Activated naive CD8-positive, alpha-beta T cell treated with anti-CD3 and anti-CD28 coated beads, Interleukin-2, amount 50 U/mL, for 24 hours (primary cell): ENCODE data around the gene CETP.
A peak's percentile ranks its signal among the peaks of the same experiment; 100 is the strongest.
"Not testable (repeated sequence)": the region's sequence is repeated elsewhere in the genome, so short reads cannot be mapped to it uniquely, and the experiment has no call there.

ENCODE experiments used
- ATAC-seq: fragments of 150-1000 bp; cut with Tn5 transposase; one replicate; pipeline ENCODE4 v1.10.0; 2021
- DNase-seq: peaks from one replicate; pipeline ENCODE4 v3.0.0; 2021
- H3K27ac Mint-ChIP-seq: one replicate; pipeline ENCODE4 v1.8.0; 2021; ENCODE audit warnings: mild to moderate bottlenecking, mixed read lengths
- H3K27me3 Mint-ChIP-seq: one replicate; pipeline ENCODE4 v1.8.0; 2021; ENCODE audit warnings: mixed read lengths
- H3K36me3 Mint-ChIP-seq: one replicate; pipeline ENCODE4 v1.8.0; 2021; ENCODE audit warnings: low read depth, mixed read lengths
- H3K4me1 Mint-ChIP-seq: one replicate; pipeline ENCODE4 v1.8.0; 2021; ENCODE audit warnings: mixed read lengths
- H3K4me3 Mint-ChIP-seq: one replicate; pipeline ENCODE4 v1.8.0; 2021; ENCODE audit warnings: mild to moderate bottlenecking, moderate library complexity, mixed read lengths
- H3K9me3 Mint-ChIP-seq: one replicate; pipeline ENCODE4 v1.8.0; 2021; ENCODE audit warnings: mixed read lengths

The CETP gene

DNA sequence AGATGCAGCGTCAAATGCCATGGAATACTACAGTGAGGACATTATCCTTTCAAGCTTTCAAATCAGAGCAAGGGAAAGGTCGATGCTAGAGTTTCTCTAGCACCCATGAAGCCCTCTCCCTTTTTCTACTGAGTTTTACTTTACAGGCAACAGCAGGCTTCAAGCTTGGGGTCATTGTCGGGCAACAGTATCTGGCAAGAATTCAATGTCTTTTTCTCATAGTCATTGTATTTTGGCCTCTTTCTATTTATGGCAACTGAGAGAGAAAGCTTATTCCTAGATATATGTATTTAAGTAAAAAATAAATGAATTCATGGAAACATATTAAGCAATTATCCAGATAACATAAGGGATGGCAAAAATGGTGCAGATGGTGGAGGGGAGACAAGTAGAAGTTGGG is 364 bp upstream of the CETP start:
- H3K4me3 Mint-ChIP-seq, result no peak overlapping the region

DNA sequence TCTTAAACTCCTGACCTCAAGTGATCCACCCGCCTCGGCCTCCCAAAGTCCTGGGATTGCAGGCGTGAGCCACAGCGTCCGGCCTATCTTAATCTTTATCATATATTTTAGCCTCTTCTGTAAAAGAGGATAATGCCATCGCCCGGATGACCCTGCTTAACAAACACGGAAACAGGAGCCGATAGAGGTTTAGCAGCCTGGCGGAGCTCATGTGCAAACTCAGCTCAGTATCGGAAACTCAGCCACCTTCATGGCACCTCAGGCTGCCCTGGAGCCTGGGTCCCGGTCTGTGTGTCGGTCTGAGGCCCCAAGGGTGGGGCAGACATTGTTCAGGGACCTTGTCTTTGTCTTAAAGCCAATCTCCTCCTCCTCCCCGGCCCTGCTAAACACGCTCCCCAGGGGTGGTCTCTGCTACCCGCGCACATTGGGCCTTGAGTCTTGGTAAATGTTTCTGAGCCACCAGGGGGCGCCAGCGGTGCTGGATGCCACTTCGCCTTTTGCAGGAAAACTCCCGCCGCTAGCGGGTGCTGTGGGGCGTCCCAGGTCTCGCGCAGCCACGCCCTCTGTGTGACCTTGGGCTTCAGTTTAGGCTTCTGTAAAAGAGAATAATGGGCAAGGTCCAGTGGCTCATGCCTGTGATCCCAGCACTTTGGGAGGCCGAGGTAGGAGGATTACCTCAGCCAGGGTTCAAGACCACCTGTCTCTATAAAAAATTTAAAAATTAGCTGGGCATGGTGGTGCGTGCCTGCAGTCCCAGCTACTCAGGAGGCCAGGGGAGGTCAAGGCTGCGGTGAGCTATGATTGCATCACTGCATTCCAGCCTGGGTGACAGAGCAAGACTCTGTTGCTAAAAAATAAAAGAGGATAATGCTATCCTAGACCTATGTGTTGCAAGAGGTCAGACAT is 2.7 kb downstream of the CETP start:
- Mint-ChIP-seq H3K9me3 (no peaks in the 10 kb centered on the region), H3K27ac (peak overlapping the region; percentile 86)
- peak; percentile 87 for ATAC-seq

More for the DNA sequence above, 364 bp upstream of the CETP start:
- no peak overlapping the region for H3K27ac Mint-ChIP-seq
- H3K9me3 Mint-ChIP-seq, result no peaks in the 10 kb centered on the region
- DNase-seq (no peak), ATAC-seq (no peak)
- H3K36me3 Mint-ChIP-seq, result no peaks in the 10 kb centered on the region
- peaks cover 21% of the 10 kb centered on the region for H3K4me1 Mint-ChIP-seq
- no peaks in the 10 kb centered on the region for H3K27me3 Mint-ChIP-seq

GRCh38 chr16:56965149-56966092 is 3.7 kb downstream of the CETP start:
- no peak for DNase-seq
- Mint-ChIP-seq H3K36me3 (no peaks in the 10 kb centered on the region), H3K4me3 (peak overlapping the region; percentile 34), H3K27ac (peak overlapping the region; percentile 86), H3K27me3 (no peaks in the 10 kb centered on the region), H3K4me1 (peaks cover 21% of the 10 kb centered on the region), H3K9me3 (no peaks in the 10 kb centered on the region)
- no peak for ATAC-seq

More for the DNA sequence above, 2.7 kb downstream of the CETP start:
- Mint-ChIP-seq H3K4me3 (no peak overlapping the region), H3K27me3 (no peaks in the 10 kb centered on the region), H3K36me3 (no peaks in the 10 kb centered on the region), H3K4me1 (peaks cover 21% of the 10 kb centered on the region)
- DNase-seq, result peak; percentile 99

GRCh38 chr16:56966093-56966475 is 4.3 kb downstream of the CETP start:
- ATAC-seq (no peak), DNase-seq (no peak)
- H3K9me3 Mint-ChIP-seq, result no peaks in the 10 kb centered on the region
- peak overlapping the region; percentile 86 for H3K27ac Mint-ChIP-seq
- H3K27me3 Mint-ChIP-seq, result no peaks in the 10 kb centered on the region
- H3K4me3 Mint-ChIP-seq, result no peak overlapping the region
- peaks cover 22% of the 10 kb centered on the region for H3K4me1 Mint-ChIP-seq
- no peaks in the 10 kb centered on the region for H3K36me3 Mint-ChIP-seq

DNA sequence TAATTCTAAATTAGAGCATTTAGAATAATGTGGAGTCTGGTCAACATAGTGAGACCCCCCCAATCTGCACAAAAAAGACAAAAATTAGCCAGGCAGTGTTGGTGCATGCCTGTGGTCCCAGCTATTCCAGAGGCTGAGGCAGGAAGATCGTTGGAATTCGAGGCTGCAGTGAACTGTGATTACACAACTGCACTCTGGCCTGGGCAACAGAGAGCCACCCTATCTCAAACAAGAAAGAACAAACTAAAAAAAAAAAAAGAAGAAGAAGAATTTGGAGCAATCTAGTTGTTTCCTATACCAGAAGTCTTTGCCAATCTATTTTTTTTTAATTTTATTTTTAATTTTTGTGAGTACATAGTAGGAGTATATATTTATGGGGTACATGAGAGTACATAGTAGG is 6.0 kb downstream of the CETP start:
- no peaks in the 10 kb centered on the region for H3K36me3 Mint-ChIP-seq
- H3K27ac Mint-ChIP-seq, result no peak overlapping the region
- no peak overlapping the region for H3K4me3 Mint-ChIP-seq
- ATAC-seq, result no peak
- H3K9me3 Mint-ChIP-seq, result no peaks in the 10 kb centered on the region
- peaks cover 27% of the 10 kb centered on the region for H3K4me1 Mint-ChIP-seq
- no peak for DNase-seq
- no peaks in the 10 kb centered on the region for H3K27me3 Mint-ChIP-seq

GRCh38 chr16:56969769-56970168 is 8.0 kb downstream of the CETP start:
- Mint-ChIP-seq H3K4me3 (no peak overlapping the region), H3K4me1 (peaks cover 37% of the 10 kb centered on the region), H3K27me3 (no peaks in the 10 kb centered on the region), H3K9me3 (no peaks in the 10 kb centered on the region), H3K36me3 (no peaks in the 10 kb centered on the region), H3K27ac (no peak overlapping the region)
- no peak for ATAC-seq
- no peak for DNase-seq

- no peaks in the 10 kb centered on the region for H3K36me3 Mint-ChIP-seq
- no peaks in the 10 kb centered on the region for H3K27me3 Mint-ChIP-seq
- H3K9me3 Mint-ChIP-seq, result no peaks in the 10 kb centered on the region
- no peak overlapping the region for H3K4me3 Mint-ChIP-seq
- peaks cover 37% of the 10 kb centered on the region for H3K4me1 Mint-ChIP-seq
- DNase-seq, result no peak
- H3K27ac Mint-ChIP-seq, result peak overlapping the region; percentile 72
- ATAC-seq, result peak; percentile 29
These were observed 9.4 kb downstream of the CETP start for GRCh38 chr16:56970934-56971767.

DNA sequence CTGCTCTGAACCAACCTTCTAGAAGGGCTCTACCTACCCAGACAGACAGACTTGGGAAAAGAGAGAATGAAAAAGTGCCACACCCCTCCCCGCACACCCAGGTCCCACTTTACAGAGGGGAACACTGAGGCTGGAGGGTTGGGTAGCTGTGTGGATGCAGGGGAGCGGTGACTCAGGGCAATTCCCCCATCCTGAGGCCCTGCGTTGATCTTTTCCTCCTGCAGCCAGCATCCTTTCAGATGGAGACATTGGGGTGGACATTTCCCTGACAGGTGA is 10.0 kb downstream of the CETP start:
- Mint-ChIP-seq H3K4me1 (peaks cover 41% of the 10 kb centered on the region), H3K9me3 (no peaks in the 10 kb centered on the region), H3K36me3 (no peaks in the 10 kb centered on the region), H3K27ac (no peak overlapping the region), H3K4me3 (no peak overlapping the region), H3K27me3 (no peaks in the 10 kb centered on the region)
- ATAC-seq (no peak), DNase-seq (no peak)

DNA sequence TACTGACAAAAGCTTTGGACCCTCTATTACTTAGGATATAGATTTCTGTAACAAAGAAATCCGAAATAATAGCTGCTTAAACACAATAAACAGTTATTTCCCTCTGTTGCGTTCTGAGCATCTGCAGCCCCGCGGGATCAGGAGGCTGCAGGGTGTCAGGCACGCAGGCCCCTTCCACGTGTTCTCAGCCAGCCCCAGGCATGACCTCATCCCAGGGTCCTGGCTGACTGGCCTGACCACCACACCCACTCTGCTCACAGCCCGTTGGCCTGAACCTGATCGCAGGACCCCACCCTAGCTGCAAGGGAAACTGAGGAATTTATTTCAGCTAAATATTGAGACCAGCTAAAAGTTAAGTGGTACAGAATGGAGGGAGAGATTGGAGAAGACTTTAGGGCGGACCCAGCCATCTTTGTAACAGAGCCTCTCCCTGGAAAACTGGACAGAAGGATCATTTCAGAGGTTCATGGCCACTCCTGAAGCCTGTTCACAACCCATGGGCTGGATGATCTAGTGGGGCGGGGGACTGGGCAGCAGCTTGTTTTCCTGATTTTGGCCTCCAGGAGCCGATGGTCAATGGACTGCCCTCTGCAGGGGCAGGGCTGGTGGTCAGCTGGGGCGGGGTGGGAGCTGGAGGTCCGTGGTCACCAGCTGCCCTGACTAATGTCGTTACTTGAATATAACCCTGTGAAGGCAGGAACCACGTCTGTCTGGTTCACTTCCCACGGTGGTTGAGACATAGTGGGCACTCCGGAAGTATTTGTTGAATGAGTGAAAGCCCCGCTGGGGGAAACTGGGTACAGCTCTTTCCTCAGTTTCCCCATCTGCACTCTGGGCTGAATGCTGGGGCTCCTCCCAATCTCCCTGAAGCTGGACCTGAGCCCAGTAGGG is 10.9 kb downstream of the CETP start:
- Mint-ChIP-seq H3K4me1 (peaks cover 41% of the 10 kb centered on the region), H3K4me3 (no peak overlapping the region), H3K9me3 (no peaks in the 10 kb centered on the region), H3K36me3 (no peaks in the 10 kb centered on the region), H3K27me3 (no peaks in the 10 kb centered on the region), H3K27ac (no peak overlapping the region)
- no peak for DNase-seq
- no peak for ATAC-seq

- ATAC-seq (no peak), DNase-seq (no peak)
- Mint-ChIP-seq H3K27me3 (no peaks in the 10 kb centered on the region), H3K9me3 (no peaks in the 10 kb centered on the region), H3K36me3 (no peaks in the 10 kb centered on the region), H3K4me3 (no peak overlapping the region), H3K4me1 (peaks cover 43% of the 10 kb centered on the region), H3K27ac (no peak overlapping the region)
These were observed 11.5 kb downstream of the CETP start for GRCh38 chr16:56973294-56973689.

GRCh38 chr16:56973899-56974298 is 12.1 kb downstream of the CETP start:
- not testable (repeated sequence) for H3K4me3 Mint-ChIP-seq, H3K27ac Mint-ChIP-seq, H3K36me3 Mint-ChIP-seq, ATAC-seq, H3K27me3 Mint-ChIP-seq, DNase-seq, H3K9me3 Mint-ChIP-seq
- peaks cover 43% of the 10 kb centered on the region for H3K4me1 Mint-ChIP-seq

DNA sequence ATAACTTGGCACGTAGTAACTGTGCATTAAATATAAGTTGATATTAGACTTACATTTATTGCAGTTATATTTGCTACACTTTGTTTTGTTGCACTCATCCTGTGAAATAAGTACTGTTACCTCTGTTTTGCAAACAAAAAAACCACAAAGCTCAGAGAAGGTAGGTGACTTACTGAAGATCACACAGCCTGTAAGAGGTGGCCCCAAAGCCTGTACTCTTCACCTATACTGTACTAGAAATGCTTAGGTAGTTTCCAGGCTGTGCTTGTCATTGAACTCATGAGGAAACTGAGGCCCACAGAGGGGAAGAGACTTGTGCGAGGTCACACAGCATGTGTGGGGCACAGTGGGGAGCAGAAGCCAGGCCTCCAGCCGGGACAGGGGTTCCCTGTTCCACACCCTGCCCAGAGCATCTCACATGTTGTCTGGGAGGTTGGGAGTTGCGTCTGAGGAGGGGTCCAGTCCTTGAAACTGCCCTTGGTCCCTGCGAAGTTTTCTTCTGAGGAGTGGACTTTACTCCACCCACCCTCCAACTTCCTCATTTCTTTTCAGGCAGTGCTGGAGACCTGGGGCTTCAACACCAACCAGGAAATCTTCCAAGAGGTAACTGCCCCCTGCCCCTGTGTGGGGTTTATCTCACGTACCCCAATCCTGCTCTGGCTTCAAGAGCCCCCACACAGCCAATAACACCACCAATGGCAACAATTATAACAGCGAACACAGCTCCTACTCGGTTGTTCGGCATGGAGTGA is 13.0 kb downstream of the CETP start:
- no peak for ATAC-seq
- peaks cover 49% of the 10 kb centered on the region for H3K4me1 Mint-ChIP-seq
- no peak overlapping the region for H3K27ac Mint-ChIP-seq

GRCh38 chr16:56975714-56976113 is 14.0 kb downstream of the CETP start:
- no peak overlapping the region for H3K4me3 Mint-ChIP-seq
- DNase-seq (no peak), ATAC-seq (no peak)
- H3K36me3 Mint-ChIP-seq, result peaks cover 5% of the 10 kb centered on the region
- H3K9me3 Mint-ChIP-seq, result no peaks in the 10 kb centered on the region
- no peaks in the 10 kb centered on the region for H3K27me3 Mint-ChIP-seq
- H3K27ac Mint-ChIP-seq, result peak overlapping the region; percentile 29
- H3K4me1 Mint-ChIP-seq, result peaks cover 58% of the 10 kb centered on the region

More for the DNA sequence above, 13.0 kb downstream of the CETP start:
- no peaks in the 10 kb centered on the region for H3K27me3 Mint-ChIP-seq
- no peak overlapping the region for H3K4me3 Mint-ChIP-seq
- DNase-seq, result no peak
- H3K9me3 Mint-ChIP-seq, result no peaks in the 10 kb centered on the region
- H3K36me3 Mint-ChIP-seq, result no peaks in the 10 kb centered on the region
